Measurements from ENCODE around the gene LSAMP. TPM values are rescaled to one million over a fixed set of nuclear protein-coding genes. Genes with fewer than 3 reads are reported as not detected.

The LSAMP gene
- total RNA-seq, 1 experiment from 2014 or later: 3.1 TPM

GRCh38 chr3:116270056-116270455, 175.2 kb downstream of the LSAMP start:
- in situ Hi-C loops (cut with HindIII; ENCODE audit: low pct_unique_long_range_greater_than_20kb, low sequenced_read_pairs) (no loop called here), intact Hi-C loops (cut with micrococcal nuclease; ENCODE audit: unreplicated experiment) (no loop called here)
- Histone ChIP-seq H3K27me3 (ENCODE audit: control insufficient read depth, insufficient read depth, low read length) (no peaks in the 10 kb centered on the region), H3K27ac (ENCODE audit: low read length) (no peak overlapping the region), H3K36me3 (ENCODE audit: control insufficient read depth, insufficient read depth, low read length) (no peaks in the 10 kb centered on the region), H3K9me3 (ENCODE audit: control insufficient read depth, insufficient read depth, low read depth, low read length) (no peaks in the 10 kb centered on the region), H3K4me3 (ENCODE audit: low read depth in 2 of 2, low read length in 2 of 2) (no peak overlapping the region), H3K4me1 (ENCODE audit: control insufficient read depth, insufficient read depth, low read length) (no peaks in the 10 kb centered on the region; the same call in 1 of the 2 replicates)
- DNase-seq (ENCODE audit: low read depth, low spot score) (no peak), ATAC-seq (no peak)
- TF ChIP-seq, protein P1, sequence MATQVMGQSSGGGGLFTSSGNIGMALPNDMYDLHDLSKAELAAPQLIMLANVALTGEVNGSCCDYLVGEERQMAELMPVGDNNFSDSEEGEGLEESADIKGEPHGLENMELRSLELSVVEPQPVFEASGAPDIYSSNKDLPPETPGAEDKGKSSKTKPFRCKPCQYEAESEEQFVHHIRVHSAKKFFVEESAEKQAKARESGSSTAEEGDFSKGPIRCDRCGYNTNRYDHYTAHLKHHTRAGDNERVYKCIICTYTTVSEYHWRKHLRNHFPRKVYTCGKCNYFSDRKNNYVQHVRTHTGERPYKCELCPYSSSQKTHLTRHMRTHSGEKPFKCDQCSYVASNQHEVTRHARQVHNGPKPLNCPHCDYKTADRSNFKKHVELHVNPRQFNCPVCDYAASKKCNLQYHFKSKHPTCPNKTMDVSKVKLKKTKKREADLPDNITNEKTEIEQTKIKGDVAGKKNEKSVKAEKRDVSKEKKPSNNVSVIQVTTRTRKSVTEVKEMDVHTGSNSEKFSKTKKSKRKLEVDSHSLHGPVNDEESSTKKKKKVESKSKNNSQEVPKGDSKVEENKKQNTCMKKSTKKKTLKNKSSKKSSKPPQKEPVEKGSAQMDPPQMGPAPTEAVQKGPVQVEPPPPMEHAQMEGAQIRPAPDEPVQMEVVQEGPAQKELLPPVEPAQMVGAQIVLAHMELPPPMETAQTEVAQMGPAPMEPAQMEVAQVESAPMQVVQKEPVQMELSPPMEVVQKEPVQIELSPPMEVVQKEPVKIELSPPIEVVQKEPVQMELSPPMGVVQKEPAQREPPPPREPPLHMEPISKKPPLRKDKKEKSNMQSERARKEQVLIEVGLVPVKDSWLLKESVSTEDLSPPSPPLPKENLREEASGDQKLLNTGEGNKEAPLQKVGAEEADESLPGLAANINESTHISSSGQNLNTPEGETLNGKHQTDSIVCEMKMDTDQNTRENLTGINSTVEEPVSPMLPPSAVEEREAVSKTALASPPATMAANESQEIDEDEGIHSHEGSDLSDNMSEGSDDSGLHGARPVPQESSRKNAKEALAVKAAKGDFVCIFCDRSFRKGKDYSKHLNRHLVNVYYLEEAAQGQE (IDR thresholded peaks at IDR 0.05; ENCODE audit: insufficient read depth in 1 of 2, low read depth in 2 of 2, low read length in 1 of 2): no peak
- TF ChIP-seq POLR2AphosphoS5 (IDR thresholded peaks at IDR 0.05; ENCODE audit: low read depth, low read length) (no peak), SIN3A (IDR thresholded peaks at IDR 0.05; ENCODE audit: borderline replicate concordance, insufficient read depth, low read depth, low read length) (no peak), TCF7L2 (IDR thresholded peaks at IDR 0.05; ENCODE audit: low read depth, low read length) (no peak)
- TF ChIP-seq, protein P2, sequence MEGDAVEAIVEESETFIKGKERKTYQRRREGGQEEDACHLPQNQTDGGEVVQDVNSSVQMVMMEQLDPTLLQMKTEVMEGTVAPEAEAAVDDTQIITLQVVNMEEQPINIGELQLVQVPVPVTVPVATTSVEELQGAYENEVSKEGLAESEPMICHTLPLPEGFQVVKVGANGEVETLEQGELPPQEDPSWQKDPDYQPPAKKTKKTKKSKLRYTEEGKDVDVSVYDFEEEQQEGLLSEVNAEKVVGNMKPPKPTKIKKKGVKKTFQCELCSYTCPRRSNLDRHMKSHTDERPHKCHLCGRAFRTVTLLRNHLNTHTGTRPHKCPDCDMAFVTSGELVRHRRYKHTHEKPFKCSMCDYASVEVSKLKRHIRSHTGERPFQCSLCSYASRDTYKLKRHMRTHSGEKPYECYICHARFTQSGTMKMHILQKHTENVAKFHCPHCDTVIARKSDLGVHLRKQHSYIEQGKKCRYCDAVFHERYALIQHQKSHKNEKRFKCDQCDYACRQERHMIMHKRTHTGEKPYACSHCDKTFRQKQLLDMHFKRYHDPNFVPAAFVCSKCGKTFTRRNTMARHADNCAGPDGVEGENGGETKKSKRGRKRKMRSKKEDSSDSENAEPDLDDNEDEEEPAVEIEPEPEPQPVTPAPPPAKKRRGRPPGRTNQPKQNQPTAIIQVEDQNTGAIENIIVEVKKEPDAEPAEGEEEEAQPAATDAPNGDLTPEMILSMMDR (IDR thresholded peaks at IDR 0.05): no peak
- ChIA-PET CTCF (no interaction called here), POLR2A (no interaction called here)
- BruUV-seq (replicated peaks): no TSS peak

- no peak for TF ChIP-seq POLR2AphosphoS5 (IDR thresholded peaks at IDR 0.05; ENCODE audit: low read depth, low read length)
- TF ChIP-seq, protein P2 (IDR thresholded peaks at IDR 0.05): no peak
- TF ChIP-seq TCF7L2 (IDR thresholded peaks at IDR 0.05; ENCODE audit: low read depth, low read length): no peak
- TF ChIP-seq, protein P1 (IDR thresholded peaks at IDR 0.05; ENCODE audit: insufficient read depth in 1 of 2, low read depth in 2 of 2, low read length in 1 of 2): no peak
- no peak for TF ChIP-seq SIN3A (IDR thresholded peaks at IDR 0.05; ENCODE audit: borderline replicate concordance, insufficient read depth, low read depth, low read length)
- no peak overlapping the region for H3K27ac ChIP-seq (ENCODE audit: low read length)
- no peaks in the 10 kb centered on the region for H3K27me3 ChIP-seq (ENCODE audit: control insufficient read depth, insufficient read depth, low read length)
- H3K4me3 ChIP-seq (ENCODE audit: low read depth in 2 of 2, low read length in 2 of 2): no peak overlapping the region
- ChIA-PET POLR2A (no interaction called here), CTCF (no interaction called here)
- ATAC-seq (no peak), DNase-seq (ENCODE audit: low read depth, low spot score) (no peak)
- no peaks in the 10 kb centered on the region; the same call in 1 of the 2 replicates for H3K4me1 ChIP-seq (ENCODE audit: control insufficient read depth, insufficient read depth, low read length)
- in situ Hi-C loops (cut with HindIII; ENCODE audit: low pct_unique_long_range_greater_than_20kb, low sequenced_read_pairs) (no loop called here), intact Hi-C loops (cut with micrococcal nuclease; ENCODE audit: unreplicated experiment) (no loop called here)
- H3K9me3 ChIP-seq (ENCODE audit: control insufficient read depth, insufficient read depth, low read depth, low read length): no peaks in the 10 kb centered on the region
- no peaks in the 10 kb centered on the region for H3K36me3 ChIP-seq (ENCODE audit: control insufficient read depth, insufficient read depth, low read length)
- no TSS peak for BruUV-seq (replicated peaks)
Observed at GRCh38 chr3:116267116-116267515, 178.2 kb downstream of the LSAMP start.
